ENCODE results near the gene OR5K3. TPM values are rescaled to one million over a fixed set of nuclear protein-coding genes. Genes with fewer than 3 reads are reported as not detected.

OR5K3 gene, protein sequence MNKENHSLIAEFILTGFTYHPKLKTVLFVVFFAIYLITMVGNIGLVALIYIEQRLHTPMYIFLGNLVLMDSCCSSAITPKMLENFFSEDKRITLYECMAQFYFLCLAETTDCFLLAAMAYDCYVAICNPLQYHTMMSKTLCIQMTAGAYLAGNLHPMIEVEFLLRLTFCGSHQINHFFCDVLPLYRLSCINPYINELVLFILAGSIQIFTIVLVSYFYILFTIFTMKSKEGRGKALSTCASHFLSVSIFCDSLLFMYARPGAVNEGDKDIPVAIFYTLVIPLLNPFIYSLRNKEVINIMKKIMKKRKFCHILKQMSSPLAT
- not detected in 2 replicates for total RNA-seq

DNA sequence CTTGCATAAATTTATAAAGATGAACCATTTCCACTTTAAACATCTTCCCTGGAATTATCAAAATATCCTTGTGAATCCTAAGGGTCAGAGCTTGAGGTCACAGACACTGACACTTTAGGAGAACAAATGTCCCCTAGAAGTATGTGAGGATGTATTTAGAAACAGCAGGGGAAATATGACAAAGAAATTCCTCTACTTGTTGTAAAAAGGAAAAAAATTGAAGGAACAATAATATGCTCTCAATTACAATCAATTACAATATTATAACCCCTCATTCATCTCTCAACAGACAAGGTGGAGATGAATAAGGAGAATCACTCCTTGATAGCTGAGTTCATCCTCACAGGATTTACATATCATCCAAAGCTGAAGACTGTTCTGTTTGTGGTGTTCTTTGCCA, at the start of gene OR5K3:
TSS of gene OR5K3 (plus strand) at position 301 of the 400 bp plus-strand sequence. CDS start at position 301, 0 bp downstream.

DNA sequence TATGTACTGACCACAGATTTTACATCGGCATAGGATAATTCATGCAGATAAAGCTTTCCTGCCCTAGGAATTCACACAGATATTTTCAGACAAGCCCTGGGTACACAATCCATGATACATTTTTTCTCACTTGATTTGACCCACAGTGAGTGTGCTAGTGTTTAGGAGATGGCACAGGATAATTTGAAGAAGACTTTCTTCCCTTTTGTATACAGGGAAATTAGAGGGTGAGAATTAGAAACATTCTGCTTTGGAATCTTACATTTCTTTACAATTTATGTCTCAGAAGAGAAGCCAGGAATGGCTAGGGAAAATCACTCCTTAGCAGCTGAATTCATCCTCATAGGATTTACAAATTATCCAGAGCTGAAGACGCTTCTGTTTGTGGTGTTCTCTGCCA, 36.9 kb upstream of the OR5K3 start, which contains the start of gene OR5K4:
TSS of gene OR5K4 (plus strand) at position 301 of the 400 bp plus-strand sequence. CDS start at position 301, 0 bp downstream.

Other genes starting within 250 kb of the OR5K3 start
- not detected in 2 replicates for gene OR5H14, start 243.2 kb upstream of the OR5K3 start, total RNA-seq
- gene OR5H15, start 224.0 kb upstream of the OR5K3 start, total RNA-seq, result not detected in 2 replicates
- not detected in 2 replicates for gene OR5H6, start 126.4 kb upstream of the OR5K3 start, total RNA-seq
- not detected in 2 replicates for gene OR5H2, start 108.2 kb upstream of the OR5K3 start, total RNA-seq
- not detected in 2 replicates for gene OR5K4, start 36.8 kb upstream of the OR5K3 start, total RNA-seq
- not detected in 2 replicates for gene OR5K1, start 72.5 kb downstream of the OR5K3 start, total RNA-seq
- gene OR5K2, start 107.0 kb downstream of the OR5K3 start, total RNA-seq, result not detected in 2 replicates
- gene CLDND1, start 132.2 kb downstream of the OR5K3 start, total RNA-seq, result 110 and 139 TPM in 2 replicates
- gene GPR15, start 141.3 kb downstream of the OR5K3 start, total RNA-seq, result not detected in 2 replicates
- 26.7 and 28.3 TPM in 2 replicates for gene CPOX, start 202.9 kb downstream of the OR5K3 start, total RNA-seq

All from thoracic aorta endothelial cell (primary cell).